Kidney (tissue), 14 donors: ENCODE measurements around the gene TYROBP. TPM values are rescaled to one million over a fixed set of nuclear protein-coding genes. Genes with fewer than 3 reads are reported as not detected.
"Not testable (repeated sequence)": the region's sequence is repeated elsewhere in the genome, so short reads cannot be mapped to it uniquely, and the experiment has no call there.

Experiments used
- DNase-seq, 5 donors: peaks; one replicate each; pipeline ENCODE4 v3.0.0-alpha.2; 2013 to 2020
- FAIRE-seq: peaks from 2 replicates; lab custom pipeline; 2012; peaks lifted over from hg19 to GRCh38; lab: Jason Lieb, UNC
- H3K27ac ChIP-seq, 2 donors: one replicate each; pipeline ENCODE4 v1.7.0; 2013; ENCODE audit warnings: low read depth in 2 of 2, low read length in 2 of 2, inconsistent platforms in 1 of 2
- H3K27me3 ChIP-seq: one replicate; pipeline ENCODE4 v1.7.1; 2013; ENCODE audit warnings: low read length, inconsistent platforms; ENCODE audit not compliant: control insufficient read depth, insufficient read depth
- H3K36me3 ChIP-seq, 3 donors: one replicate each; pipeline versions ENCODE4 v1.7.0 to v1.7.1; 2013; ENCODE audit warnings: low read length in 3 of 3, control low read depth in 1 of 3, inconsistent platforms in 1 of 3; ENCODE audit not compliant: insufficient read depth in 3 of 3, control insufficient read depth in 2 of 3
- H3K4me1 ChIP-seq, 3 donors: one replicate each; pipeline versions ENCODE4 v1.7.0 to v1.7.1; 2013; ENCODE audit warnings: low read length in 3 of 3, inconsistent platforms in 1 of 3, low read depth in 1 of 3; ENCODE audit not compliant: control insufficient read depth in 2 of 3, insufficient read depth in 2 of 3
- H3K4me3 ChIP-seq, 3 donors: one replicate each; pipeline versions ENCODE4 v1.7.0 to v1.8.1; 2013; ENCODE audit warnings: low read length in 3 of 3, control low read depth in 1 of 3, inconsistent platforms in 1 of 3
- H3K9ac ChIP-seq, 3 donors: one replicate each; pipeline versions ENCODE4 v1.7.0 to v1.7.1; 2013; ENCODE audit warnings: low read length in 3 of 3, control low read depth in 1 of 3, inconsistent platforms in 1 of 3
- H3K9me3 ChIP-seq, 3 donors: one replicate each; pipeline versions ENCODE4 v1.7.0 to v1.7.1; 2013; ENCODE audit warnings: low read length in 3 of 3, control low read depth in 1 of 3, inconsistent platforms in 1 of 3; ENCODE audit not compliant: control insufficient read depth in 2 of 3, insufficient read depth in 1 of 3
- intact Hi-C: fragments of 100-400 bp; cut with DNase I; formaldehyde crosslinking; loops from one replicate; pipeline ENCODE4 v1.11.1; 2022
- polyA plus RNA-seq: library from polyadenylated mRNA; stranded (reverse); fragments of 350-450 nt; fragmentation: Illumina TruSeq; extraction: RNeasy Lipid Tissue Mini Kit (QIAGEN cat#74804); gene quantifications from one replicate; pipeline ENCODE4 v1.2.3, GENCODE V29; 2014; ENCODE audit warnings: low read depth, low replicate concordance; ENCODE audit not compliant: insufficient read depth
- total RNA-seq: library from RNA; stranded (reverse); fragmentation: NEBNext Ultra II Directional; extraction: Animal tissue kit (Norgen Biotek cat#: 25700); gene quantifications from one replicate; pipeline ENCODE4 v1.2.1, GENCODE V29; 2021
- TF ChIP-seq, protein P1 (sequence below): IDR thresholded peaks from 3 replicates; pipeline ENCODE4 v1.5.1; 2012; ENCODE audit warnings: mild to moderate bottlenecking, moderate library complexity, borderline replicate concordance; ENCODE audit not compliant: insufficient read depth; ENCODE audit errors: extremely low read depth
- donor health status: control.
- donor health status: control.
- donor health status: control.
- donor health status: control.
- donor health status: control.
- donor health status: DM: yes; HTN: yes; CAD: no.
- donor health status: Normal renal cell carcinoma (clear cell type).

The TYROBP gene
- total and polyA plus RNA-seq, 2 donors from 2014 or later: 64.2 to 77.6 TPM

DNA sequence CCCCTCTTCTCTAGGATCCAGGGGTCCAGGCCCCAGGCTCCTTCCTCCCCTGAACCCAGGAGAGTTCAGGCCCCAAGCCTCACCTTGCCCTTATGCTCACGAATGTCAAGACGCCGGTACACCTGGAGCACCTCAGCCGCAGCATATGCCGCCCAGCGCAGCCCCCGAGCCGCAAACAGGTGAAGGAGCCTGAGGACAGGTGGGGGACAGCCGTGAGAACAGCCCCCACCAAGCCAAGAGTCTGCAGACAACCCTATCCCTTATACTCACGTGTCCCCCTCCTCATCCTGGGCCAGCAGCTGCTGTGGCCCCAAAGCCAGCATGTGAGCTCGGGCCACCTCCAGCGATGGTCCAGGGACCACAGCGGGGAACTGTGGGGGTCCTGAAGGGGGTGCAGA, 11.5 kb downstream of the TYROBP start:
- Histone ChIP-seq H3K27me3 (no peaks in the 10 kb centered on the region), H3K9ac (no peak overlapping the region), H3K4me1 (peaks cover 0 to 7% (median 0%) of the 10 kb centered on the region in 3 donors), H3K9me3 (no peaks in the 10 kb centered on the region), H3K36me3 (peaks cover 0 to 3% (median 3%) of the 10 kb centered on the region in 3 donors), H3K27ac (no peak overlapping the region), H3K4me3 (no peak overlapping the region)
- FAIRE-seq (no peak), DNase-seq (no peak)
- TF ChIP-seq, protein P1, sequence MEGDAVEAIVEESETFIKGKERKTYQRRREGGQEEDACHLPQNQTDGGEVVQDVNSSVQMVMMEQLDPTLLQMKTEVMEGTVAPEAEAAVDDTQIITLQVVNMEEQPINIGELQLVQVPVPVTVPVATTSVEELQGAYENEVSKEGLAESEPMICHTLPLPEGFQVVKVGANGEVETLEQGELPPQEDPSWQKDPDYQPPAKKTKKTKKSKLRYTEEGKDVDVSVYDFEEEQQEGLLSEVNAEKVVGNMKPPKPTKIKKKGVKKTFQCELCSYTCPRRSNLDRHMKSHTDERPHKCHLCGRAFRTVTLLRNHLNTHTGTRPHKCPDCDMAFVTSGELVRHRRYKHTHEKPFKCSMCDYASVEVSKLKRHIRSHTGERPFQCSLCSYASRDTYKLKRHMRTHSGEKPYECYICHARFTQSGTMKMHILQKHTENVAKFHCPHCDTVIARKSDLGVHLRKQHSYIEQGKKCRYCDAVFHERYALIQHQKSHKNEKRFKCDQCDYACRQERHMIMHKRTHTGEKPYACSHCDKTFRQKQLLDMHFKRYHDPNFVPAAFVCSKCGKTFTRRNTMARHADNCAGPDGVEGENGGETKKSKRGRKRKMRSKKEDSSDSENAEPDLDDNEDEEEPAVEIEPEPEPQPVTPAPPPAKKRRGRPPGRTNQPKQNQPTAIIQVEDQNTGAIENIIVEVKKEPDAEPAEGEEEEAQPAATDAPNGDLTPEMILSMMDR: no peak
- intact Hi-C loops: no loop called here

DNA sequence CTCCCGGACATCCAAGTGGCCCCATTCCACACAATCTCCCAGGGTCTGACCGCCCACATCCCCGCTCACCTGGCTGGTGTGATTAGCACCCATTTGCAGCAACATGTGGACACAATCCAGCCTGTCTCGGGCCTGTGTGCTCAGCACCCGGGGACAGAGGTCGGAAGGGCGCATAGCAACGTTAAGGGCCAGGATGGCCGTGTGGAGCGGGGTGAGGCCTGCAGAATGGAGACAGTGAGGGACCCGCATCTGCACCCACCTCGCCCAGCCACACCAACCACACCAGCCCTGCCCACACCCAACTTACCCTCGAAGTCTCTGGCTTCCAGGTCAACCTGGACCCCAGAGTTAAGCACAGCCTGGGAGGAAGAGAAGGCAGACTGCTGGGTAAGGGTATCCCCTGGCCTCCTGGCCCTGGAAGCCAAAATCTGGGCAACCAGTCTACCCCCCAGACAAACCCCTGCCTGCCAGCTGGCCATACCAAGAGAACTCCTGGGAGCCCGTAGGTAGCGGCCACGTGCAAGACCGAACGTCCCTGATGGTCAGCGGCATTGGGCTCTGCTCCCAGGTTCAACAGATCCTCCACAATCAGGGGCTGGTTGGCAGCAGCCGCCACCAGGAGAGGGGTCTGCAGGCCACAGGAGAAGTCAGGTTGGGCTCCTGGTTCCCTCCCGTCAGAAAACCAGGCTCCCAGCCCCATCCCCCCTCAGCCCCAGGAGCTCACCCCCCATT, 12.0 kb downstream of the TYROBP start:
- Histone ChIP-seq H3K4me1 (peaks cover 0 to 7% (median 0%) of the 10 kb centered on the region in 3 donors), H3K27me3 (no peaks in the 10 kb centered on the region), H3K9ac (no peak overlapping the region), H3K9me3 (no peaks in the 10 kb centered on the region), H3K4me3 (no peak overlapping the region), H3K27ac (no peak overlapping the region), H3K36me3 (peaks cover 0 to 3% (median 3%) of the 10 kb centered on the region in 3 donors)
- TF ChIP-seq, protein P1: no peak
- DNase-seq (no peak), FAIRE-seq (no peak)
- intact Hi-C loops: no loop called here

DNA sequence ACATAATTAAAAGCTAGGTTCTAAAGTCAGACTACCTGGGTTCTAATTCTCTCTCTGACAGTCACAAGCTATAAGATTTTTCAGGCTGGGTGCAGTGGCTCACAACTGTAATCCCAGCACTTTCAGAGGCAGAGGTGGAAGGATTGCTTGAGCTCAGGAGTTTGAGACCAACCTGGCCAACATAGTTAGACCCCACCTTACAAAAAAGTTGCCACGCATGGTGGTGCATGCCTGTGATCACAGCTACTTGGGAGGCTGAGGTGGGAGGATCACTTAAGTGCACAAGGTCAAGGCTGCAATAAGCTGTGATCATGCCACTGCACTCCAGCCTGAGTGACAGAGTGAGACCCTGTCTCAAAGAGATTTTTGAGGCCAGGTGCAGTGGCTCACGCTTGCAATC, 13.8 kb downstream of the TYROBP start:
- H3K36me3 ChIP-seq: peaks cover 3 to 11% (median 5%) of the 10 kb centered on the region in 3 donors
- H3K9ac ChIP-seq: no peak overlapping the region

DNA sequence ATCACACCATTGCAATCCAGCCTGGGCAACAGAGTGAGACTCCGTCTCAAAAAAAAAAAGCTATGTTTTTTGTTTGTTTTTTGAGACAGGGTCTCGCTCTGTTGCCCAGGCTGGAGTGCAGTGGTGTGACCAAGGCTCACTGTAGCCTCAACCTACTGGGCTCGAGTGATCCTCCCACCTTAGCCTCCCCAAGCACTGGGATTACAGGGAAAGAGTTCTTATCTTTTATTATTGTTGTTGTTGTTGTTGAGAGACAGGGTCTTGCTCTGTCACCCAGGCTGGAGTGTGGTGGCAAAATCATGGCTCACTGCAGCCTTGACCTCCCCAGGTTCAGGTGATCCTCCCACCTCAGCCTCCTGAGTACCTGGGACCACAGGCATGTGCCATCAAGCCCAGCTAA, 16.3 kb downstream of the TYROBP start:
- H3K9me3 ChIP-seq, DNase-seq, H3K4me1 ChIP-seq, FAIRE-seq, H3K27ac ChIP-seq, H3K27me3 ChIP-seq, intact Hi-C loops, H3K9ac ChIP-seq, H3K4me3 ChIP-seq: not testable (repeated sequence)
- H3K36me3 ChIP-seq: peaks cover 5 to 20% (median 7%) of the 10 kb centered on the region in 3 donors

More for the DNA sequence above, 13.8 kb downstream of the TYROBP start:
- Histone ChIP-seq H3K27me3 (no peaks in the 10 kb centered on the region), H3K27ac (no peak overlapping the region), H3K4me3 (no peak overlapping the region), H3K9me3 (no peaks in the 10 kb centered on the region), H3K4me1 (peaks cover 0 to 7% (median 0%) of the 10 kb centered on the region in 3 donors)
- no peak for DNase-seq
- intact Hi-C loops: no loop called here
- FAIRE-seq: no peak
- TF ChIP-seq, protein P1: no peak
